Ascending aorta (tissue), 2 donors: ENCODE results near the gene ERC1. TPM values are rescaled to one million over a fixed set of nuclear protein-coding genes. Genes with fewer than 3 reads are reported as not detected.

Source experiments
- DNase-seq, 2 donors: peaks; one replicate each; pipeline ENCODE4 v3.0.0-alpha.2; 2019; ENCODE audit warnings: low spot score in 2 of 2
- H3K27ac ChIP-seq, 2 donors: fragments of 200-600 bp; sonication (generic); one replicate each; pipeline ENCODE4 v1.5.1; 2016 to 2017; ENCODE audit warnings: mild to moderate bottlenecking in 1 of 2
- H3K27me3 ChIP-seq: fragments of 200-600 bp; sonication (generic); one replicate; pipeline ENCODE4 v1.5.1; 2017
- H3K36me3 ChIP-seq, 2 donors: fragments of 200-600 bp; sonication (generic); one replicate each; pipeline ENCODE4 v1.5.1; 2016
- H3K4me1 ChIP-seq, 2 donors: fragments of 200-600 bp; sonication (generic); one replicate each; pipeline ENCODE4 v1.5.1; 2016 to 2017; ENCODE audit warnings: mild to moderate bottlenecking in 1 of 2
- H3K4me3 ChIP-seq, 2 donors: fragments of 200-600 bp; sonication (generic); one replicate each; pipeline ENCODE4 v1.5.1; 2016 to 2017; ENCODE audit warnings: mild to moderate bottlenecking in 1 of 2
- H3K9me3 ChIP-seq, 2 donors: fragments of 200-600 bp; sonication (generic); one replicate each; pipeline ENCODE4 v1.5.1; 2016
- intact Hi-C: fragments of 100-400 bp; cut with DNase I; formaldehyde crosslinking; loops from one replicate; pipeline ENCODE4 v1.15.1; 2023
- total RNA-seq: library from RNA; depleted of rRNA; stranded (reverse); fragments of >200 nt; gene quantifications from one replicate; pipeline ENCODE4 v1.1.0, GENCODE V29; 2016
- TF ChIP-seq, protein P1 (sequence below), 3 experiments: fragments of 200-600 bp in 2 of 3; fragments of 450-650 bp in 1 of 3; sonication (generic) in 2 of 3; IDR thresholded peaks; one replicate each; pipeline ENCODE4 v1.5.1; 2016 to 2019; ENCODE audit warnings: antibody characterized with exemption in 3 of 3, mild to moderate bottlenecking in 1 of 3, moderate library complexity in 1 of 3

Gene ERC1
- total RNA-seq, 1 donor from 2014 or later = 41.4 TPM

DNA sequence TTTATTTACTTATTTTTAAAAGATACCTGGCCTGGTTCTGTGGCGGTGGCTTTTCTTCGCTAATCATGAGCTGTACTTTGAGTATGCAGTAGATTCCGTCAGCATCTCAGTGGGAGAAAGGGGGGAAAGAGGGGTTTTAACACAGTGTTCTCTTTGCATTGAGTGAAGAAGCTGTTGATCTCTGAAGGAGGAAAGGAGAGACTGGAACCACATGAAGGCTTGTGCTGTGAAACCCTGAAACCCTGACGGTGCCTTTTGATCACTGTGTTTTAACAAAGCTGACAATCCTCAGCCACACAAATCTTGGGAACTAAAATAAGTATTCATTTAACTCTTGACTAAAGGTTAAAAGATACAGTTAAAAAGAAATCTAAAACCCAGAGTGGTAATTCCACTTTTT is 353.2 kb downstream of the ERC1 start:
- H3K27ac ChIP-seq = no peak overlapping the region
- intact Hi-C loops = no loop called here
- DNase-seq = no peak
- H3K4me1 ChIP-seq = no peaks in the 10 kb centered on the region
- no peaks in the 10 kb centered on the region for H3K9me3 ChIP-seq
- H3K4me3 ChIP-seq = no peak overlapping the region
- H3K36me3 ChIP-seq = no peaks in the 10 kb centered on the region
- no peaks in the 10 kb centered on the region for H3K27me3 ChIP-seq
- TF ChIP-seq, protein P1, sequence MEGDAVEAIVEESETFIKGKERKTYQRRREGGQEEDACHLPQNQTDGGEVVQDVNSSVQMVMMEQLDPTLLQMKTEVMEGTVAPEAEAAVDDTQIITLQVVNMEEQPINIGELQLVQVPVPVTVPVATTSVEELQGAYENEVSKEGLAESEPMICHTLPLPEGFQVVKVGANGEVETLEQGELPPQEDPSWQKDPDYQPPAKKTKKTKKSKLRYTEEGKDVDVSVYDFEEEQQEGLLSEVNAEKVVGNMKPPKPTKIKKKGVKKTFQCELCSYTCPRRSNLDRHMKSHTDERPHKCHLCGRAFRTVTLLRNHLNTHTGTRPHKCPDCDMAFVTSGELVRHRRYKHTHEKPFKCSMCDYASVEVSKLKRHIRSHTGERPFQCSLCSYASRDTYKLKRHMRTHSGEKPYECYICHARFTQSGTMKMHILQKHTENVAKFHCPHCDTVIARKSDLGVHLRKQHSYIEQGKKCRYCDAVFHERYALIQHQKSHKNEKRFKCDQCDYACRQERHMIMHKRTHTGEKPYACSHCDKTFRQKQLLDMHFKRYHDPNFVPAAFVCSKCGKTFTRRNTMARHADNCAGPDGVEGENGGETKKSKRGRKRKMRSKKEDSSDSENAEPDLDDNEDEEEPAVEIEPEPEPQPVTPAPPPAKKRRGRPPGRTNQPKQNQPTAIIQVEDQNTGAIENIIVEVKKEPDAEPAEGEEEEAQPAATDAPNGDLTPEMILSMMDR (IDR thresholded peaks at IDR 0.05) = no peak

DNA sequence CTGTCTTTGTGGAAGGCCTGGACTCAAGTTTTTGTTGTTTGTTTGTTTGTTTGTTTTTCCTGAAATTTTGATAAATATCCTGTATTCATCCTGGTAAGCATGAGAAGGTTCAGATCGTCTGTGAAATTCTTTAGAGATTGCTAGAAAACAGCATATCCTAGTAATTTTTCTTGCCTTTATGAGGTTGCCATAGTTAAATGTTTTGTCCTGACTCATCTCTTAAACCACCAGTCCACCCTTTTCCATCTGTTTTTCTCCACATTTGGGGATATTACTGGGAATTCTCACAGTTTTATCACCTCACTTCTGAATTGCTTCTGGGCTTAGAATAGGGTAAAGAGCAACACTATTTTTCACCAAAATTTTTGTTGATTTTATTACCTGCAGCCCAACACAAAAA is 355.1 kb downstream of the ERC1 start:
- no peaks in the 10 kb centered on the region for H3K27me3 ChIP-seq
- H3K9me3 ChIP-seq = no peaks in the 10 kb centered on the region
- no peak overlapping the region for H3K4me3 ChIP-seq
- no peak overlapping the region for H3K27ac ChIP-seq
- H3K36me3 ChIP-seq = no peaks in the 10 kb centered on the region
- TF ChIP-seq, protein P1 (IDR thresholded peaks at IDR 0.05) = no peak
- no peak for DNase-seq
- intact Hi-C loops = no loop called here
- no peaks in the 10 kb centered on the region for H3K4me1 ChIP-seq

DNA sequence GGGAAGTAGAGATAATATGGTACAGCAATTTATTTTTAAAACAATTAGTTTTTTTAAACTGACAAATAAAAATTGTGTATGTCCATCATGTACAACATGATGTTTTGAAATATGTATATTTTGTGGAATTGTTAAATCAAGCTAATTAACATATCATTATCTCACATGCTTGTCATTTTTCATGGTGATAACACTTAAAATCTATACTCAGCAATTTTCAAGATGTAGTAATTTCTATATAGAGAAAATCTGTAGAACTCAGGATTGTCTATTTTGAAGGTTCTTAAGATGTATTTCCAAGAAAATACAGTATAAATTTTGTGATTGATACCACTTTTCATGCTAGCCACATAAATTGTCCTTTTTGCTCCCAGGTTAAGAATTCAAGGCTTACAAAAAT is 356.3 kb downstream of the ERC1 start:
- Histone ChIP-seq H3K4me1 (no peaks in the 10 kb centered on the region), H3K27ac (no peak overlapping the region), H3K4me3 (no peak overlapping the region), H3K27me3 (no peaks in the 10 kb centered on the region), H3K36me3 (no peaks in the 10 kb centered on the region), H3K9me3 (no peaks in the 10 kb centered on the region)
- no peak for DNase-seq
- TF ChIP-seq, protein P1 (IDR thresholded peaks at IDR 0.05) = no peak
- intact Hi-C loops = no loop called here

DNA sequence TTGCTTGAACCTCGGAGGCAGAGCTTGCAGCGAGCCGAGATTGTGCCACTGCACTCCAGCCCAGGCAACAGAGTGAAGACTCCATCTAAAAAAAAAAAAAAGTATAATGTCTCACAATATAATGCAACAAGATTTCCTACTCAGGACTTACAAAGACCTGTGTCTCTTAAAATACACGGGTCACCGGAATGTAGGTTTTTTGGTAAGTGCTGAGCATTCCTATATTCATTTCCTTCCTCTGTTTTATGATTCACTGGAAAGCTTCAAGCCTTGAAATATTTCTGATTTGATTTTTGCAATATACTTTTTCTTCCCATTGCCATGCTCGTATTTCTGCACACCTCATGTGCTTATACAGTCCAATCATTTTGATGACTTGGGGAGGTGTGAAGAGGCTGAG is 357.6 kb downstream of the ERC1 start:
- Histone ChIP-seq H3K27ac (no peak overlapping the region), H3K9me3 (no peaks in the 10 kb centered on the region), H3K4me1 (no peaks in the 10 kb centered on the region), H3K36me3 (no peaks in the 10 kb centered on the region), H3K27me3 (no peaks in the 10 kb centered on the region), H3K4me3 (no peak overlapping the region)
- intact Hi-C loops = no loop called here
- DNase-seq = no peak
- TF ChIP-seq, protein P1 (IDR thresholded peaks at IDR 0.05) = no peak

DNA sequence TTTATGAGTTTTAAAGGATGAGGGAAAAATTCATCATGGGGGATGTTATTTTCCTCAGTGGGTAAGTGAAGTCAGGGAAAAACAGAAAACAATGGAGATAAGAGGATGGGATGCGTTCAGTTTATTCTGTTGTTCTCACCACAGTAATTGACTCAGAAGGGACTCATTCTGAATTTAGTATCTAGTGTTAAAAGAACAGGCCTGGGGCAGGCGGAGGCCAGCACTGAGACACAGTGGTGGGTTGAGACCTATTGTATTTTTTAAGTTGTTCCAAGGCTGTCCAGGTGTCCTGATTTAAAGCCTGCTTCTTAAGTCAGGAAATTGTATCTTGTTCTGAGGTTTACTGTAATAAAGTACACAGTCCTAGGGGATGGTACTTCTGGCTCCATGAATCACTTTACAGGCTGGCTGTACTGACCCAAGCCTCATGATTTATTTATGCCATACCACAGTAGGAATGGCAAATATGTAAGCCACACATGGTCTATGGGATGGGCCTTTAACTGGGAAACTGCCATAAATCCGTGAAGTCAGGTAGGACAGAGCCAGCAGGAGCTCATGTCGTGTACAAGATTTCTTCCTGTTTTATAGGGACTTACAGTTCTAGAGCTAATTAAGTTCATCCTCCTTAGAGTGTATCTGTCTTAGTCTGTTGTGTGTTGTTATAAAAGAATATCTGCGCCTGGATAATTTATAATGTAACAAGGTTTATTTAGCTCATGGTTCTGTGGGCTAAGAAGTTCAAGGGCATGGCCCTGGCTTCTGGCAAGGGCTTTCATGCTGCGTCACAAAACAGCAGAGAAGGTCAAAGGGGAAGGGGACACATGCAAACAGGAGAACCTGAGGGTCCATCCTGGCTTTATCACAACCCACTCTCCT is 359.3 kb downstream of the ERC1 start:
- Histone ChIP-seq H3K27ac (no peak overlapping the region), H3K9me3 (no peaks in the 10 kb centered on the region), H3K27me3 (no peaks in the 10 kb centered on the region), H3K36me3 (no peaks in the 10 kb centered on the region), H3K4me1 (no peaks in the 10 kb centered on the region), H3K4me3 (no peak overlapping the region)
- no peak for DNase-seq
- TF ChIP-seq, protein P1 (IDR thresholded peaks at IDR 0.05) = no peak
- intact Hi-C loops = no loop called here
